NCI-H2107 treated with DMSO at 0.1 percent for 48 hours (cell line): Measurements from ENCODE around the gene KRT28.
"Not testable (repeated sequence)": the region's sequence is repeated elsewhere in the genome, so short reads cannot be mapped to it uniquely, and the experiment has no call there.

Source experiments
- DNase-seq: peaks from one replicate; lab custom pipeline; 2025; ENCODE audit not compliant: unreplicated experiment; lab: John Stamatoyannopoulos, UW

The KRT28 gene

DNA sequence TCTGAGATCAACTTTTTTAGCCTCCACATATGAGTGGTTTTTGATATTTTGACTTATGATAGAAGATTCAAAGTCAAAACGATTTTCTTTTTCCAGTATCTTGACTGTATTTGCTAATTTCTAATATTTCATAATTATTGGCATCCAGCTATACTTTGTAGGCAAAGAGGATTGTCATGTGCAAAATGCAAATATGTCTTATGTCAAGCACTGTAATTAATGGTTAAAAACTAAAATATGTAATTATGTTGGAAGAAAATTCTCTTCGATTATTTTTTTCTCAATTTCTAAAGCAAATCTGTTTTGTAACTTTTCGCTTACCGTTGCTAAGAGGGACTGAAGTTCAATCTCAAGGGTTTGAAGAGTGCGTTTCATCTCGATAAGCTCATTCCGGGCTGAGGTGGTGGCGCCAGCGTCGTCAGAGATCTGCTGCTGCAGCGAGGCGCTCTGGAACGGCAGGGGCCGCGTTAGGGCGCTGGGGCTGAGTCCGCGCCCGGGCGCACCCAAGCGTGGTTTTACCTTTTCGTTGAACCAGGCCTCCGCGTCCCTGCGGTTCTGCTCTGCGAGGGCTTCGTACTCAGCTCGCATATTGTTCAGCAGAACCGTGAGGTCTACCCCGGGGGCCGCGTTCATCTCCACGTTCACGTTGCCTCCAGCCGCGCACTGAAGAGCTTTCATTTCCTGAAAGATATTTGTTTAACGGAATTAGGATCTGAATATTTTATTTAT, 20.4 kb downstream of the KRT28 start:
- no peak for DNase-seq

- DNase-seq: no peak
These were observed 21.3 kb downstream of the KRT28 start for GRCh38 chr17:40778461-40778860.

DNA sequence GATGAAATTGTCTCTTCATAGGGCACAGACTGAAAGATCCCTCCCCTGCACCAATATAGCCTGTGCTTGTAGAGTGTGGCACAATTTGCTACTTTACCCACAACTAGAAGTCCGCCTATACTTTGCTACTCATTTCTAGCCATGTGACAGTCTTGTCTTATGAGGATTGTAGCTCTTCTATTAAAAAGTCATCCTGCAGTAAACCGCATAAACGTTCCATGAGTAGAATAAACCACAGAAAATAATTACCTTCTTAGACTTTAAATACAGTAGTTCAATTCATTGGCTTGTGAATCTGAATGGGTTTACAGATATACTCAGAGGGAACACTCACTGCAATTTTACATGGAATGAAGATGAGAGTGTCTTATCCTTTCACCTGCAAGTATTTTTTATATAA, 21.8 kb downstream of the KRT28 start:
- DNase-seq: no peak

DNA sequence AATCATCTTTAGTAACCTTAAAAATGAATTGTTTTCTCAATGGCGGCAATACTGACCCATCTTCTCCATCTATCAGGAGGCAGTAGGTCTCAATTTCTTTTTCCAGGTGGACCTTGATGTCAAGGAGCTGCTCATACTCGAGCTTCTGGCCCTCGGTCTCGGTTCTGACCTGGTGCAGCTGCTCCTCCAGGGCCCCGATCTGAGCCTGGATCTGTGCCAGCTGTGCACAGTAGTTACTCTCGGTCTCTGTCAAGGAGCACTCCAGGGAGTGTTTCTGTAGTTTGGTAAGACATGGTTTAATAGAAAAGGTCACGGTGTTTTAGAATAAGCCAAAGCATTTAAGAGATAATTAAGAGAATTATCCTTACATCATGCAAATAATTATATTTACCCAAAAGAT, 22.3 kb downstream of the KRT28 start:
- DNase-seq: no peak

GRCh38 chr17:40775945-40776344, 23.8 kb downstream of the KRT28 start:
- no peak for DNase-seq

DNA sequence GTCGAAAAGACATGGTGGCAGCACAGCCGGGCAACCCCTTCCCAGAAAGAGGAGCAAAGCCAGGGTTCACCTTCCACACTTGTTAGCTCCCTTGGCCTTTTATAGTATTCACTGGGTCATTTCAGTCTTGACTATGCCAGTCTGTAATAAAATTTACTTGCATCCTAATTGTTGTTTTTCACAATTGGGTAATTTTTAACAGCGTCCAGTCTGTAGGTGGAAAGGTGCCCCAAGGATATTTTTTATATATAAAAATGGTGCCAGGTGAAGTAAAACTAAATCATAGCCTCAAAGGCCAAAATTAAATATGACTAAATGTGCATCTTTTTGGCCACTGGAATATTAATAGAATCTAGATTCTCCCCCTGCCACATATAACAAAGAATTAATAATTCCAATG, 27.7 kb downstream of the KRT28 start, which contains the start of gene KRT26:
TSS of gene KRT26 (minus strand) at position 101 of the 400 bp plus-strand sequence. CDS start at position 13, 88 bp downstream.
- no peak for DNase-seq

GRCh38 chr17:40765657-40766056, 34.1 kb downstream of the KRT28 start:
- DNase-seq: no peak

- no peak for DNase-seq
These were observed 36.0 kb downstream of the KRT28 start for GRCh38 chr17:40763752-40764151.

DNA sequence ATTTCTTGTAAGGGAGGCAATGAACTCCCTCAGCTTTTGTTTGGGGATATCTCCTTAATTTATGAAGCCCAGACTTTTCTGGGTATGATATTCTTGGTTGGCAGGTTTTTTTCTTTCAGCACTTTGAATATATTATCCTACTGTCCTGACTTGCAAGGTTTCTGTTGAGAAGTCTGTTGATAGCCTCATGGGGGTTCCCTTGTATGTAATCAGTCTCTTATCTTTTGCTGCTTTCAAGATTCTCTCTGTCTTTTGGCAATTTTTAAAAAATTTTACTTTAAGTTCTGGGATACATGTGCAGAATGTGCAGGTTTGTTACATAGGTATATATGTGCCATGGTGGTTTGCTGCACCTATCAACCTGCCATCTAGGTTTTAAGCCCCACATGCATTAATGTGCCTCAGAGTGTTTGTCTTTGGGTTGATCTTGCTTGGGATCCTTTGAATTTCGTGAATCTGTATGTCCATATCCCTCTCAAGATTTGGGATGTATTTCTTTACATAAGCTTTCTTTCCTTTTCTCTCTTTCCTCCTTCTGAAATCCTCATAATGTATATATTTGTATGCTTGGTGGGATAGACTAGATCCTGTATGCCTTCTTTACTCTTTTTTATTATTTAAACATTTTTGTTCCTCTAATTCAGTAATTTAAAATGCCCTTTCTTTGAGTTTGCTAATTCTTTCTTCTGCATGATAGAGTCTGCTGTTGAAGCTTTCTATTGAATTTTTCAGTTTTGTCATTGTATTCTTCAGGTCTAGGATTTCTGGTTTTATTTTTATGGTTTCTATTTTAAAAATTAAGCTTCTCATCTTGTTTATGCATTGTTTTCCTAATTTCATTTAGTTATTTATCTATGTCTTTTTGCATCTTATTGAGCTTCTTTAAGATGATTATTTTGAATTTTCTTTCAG, 39.4 kb downstream of the KRT28 start:
- no peak for DNase-seq

GRCh38 chr17:40755231-40755630, 44.5 kb downstream of the KRT28 start, which contains the start of gene KRT25:
KRT25 (minus strand) TSS chr17:40755331; CDS start chr17:40755271, 60 bp downstream.
- DNase-seq: no peak

GRCh38 chr17:40753804-40754203, 46.0 kb downstream of the KRT28 start:
- DNase-seq: no peak

- DNase-seq: no peak
These were observed 48.7 kb downstream of the KRT28 start for GRCh38 chr17:40751065-40751464.

DNA sequence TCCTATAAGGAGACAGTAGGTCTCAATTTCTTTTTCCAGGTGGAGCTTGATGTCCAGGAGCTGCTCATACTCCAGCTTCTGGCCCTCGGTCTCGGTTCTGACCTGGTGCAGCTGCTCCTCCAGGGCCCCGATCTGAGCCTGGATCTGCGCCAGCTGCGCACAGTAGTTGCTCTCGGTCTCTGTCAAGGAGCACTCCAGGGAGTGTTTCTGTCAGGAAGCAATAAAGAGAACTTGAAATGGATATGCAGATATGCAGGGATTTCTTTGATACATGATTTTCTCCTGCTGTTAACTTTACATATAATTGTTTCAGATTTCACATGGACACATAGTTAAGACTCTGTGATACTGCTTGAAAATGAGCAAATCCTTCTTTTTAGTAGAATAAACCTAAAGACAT, 49.4 kb downstream of the KRT28 start:
- DNase-seq: no peak

DNA sequence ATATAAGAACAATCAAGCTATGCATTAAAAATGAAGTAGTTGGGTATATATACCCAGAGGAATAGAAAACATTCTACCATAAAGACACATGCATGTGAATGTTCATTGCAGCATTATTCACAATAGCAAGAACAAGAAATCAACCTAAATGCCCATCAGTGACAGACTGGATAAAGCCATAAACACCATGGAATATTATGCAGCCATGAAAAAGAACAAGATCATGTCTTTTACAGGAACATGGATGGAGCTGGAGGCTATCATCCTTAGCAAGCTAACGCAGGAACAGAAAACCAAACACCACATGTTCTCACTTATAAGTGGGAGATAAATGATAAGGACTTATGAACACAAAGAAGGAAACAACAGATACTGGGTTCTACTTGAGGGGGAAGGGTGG, 51.1 kb downstream of the KRT28 start:
- not testable (repeated sequence) for DNase-seq
